Thoracic aorta (tissue), 2 donors: Measurements from ENCODE around the gene NDST4. TPM values are rescaled to one million over a fixed set of nuclear protein-coding genes. Genes with fewer than 3 reads are reported as not detected.
"Not testable (repeated sequence)": the region's sequence is repeated elsewhere in the genome, so short reads cannot be mapped to it uniquely, and the experiment has no call there.

Experiments
- ATAC-seq: fragments of 150-250 bp; one replicate; pipeline ENCODE4 v1.8.0; 2017; ENCODE audit warnings: low read depth; ENCODE audit not compliant: insufficient number of reproducible peaks, low FRiP score
- DNase-seq: peaks from one replicate; pipeline ENCODE4 v3.0.0-alpha.2; 2020; ENCODE audit warnings: low spot score
- H3K27ac ChIP-seq, 2 donors: fragments of 200-600 bp; sonication (generic); 1 replicate in 1 of 2; 2 replicates in 1 of 2; pipeline ENCODE4 v1.5.1; 2016; ENCODE audit warnings: mild to moderate bottlenecking in 2 of 2, moderate library complexity in 2 of 2
- H3K27me3 ChIP-seq: fragments of 200-600 bp; sonication (generic); replicated peaks from 2 replicates; pipeline ENCODE4 v1.6.0; 2016; ENCODE audit warnings: mild to moderate bottlenecking; ENCODE audit not compliant: insufficient read depth
- H3K36me3 ChIP-seq: fragments of 200-600 bp; sonication (generic); one replicate; pipeline ENCODE4 v1.5.1; 2016
- H3K4me1 ChIP-seq, 2 donors: fragments of 200-600 bp; sonication (generic); 1 replicate in 1 of 2; 2 replicates in 1 of 2; pipeline versions ENCODE4 v1.5.1 to v1.6.0; 2016; ENCODE audit warnings: low read depth in 2 of 2, mild to moderate bottlenecking in 1 of 2; ENCODE audit not compliant: control insufficient read depth in 1 of 2
- H3K4me3 ChIP-seq: fragments of 200-600 bp; sonication (generic); 2 replicates; pipeline ENCODE4 v1.5.1; 2016; ENCODE audit warnings: mild to moderate bottlenecking
- H3K9me3 ChIP-seq: fragments of 200-600 bp; sonication (generic); 2 replicates; pipeline ENCODE4 v1.5.1; 2016
- total RNA-seq, 2 donors: library from RNA; depleted of rRNA; stranded (reverse); fragments of >200 nt; gene quantifications; one replicate each; pipeline versions ENCODE4 v1.1.0 to v1.2.3, GENCODE V29; 2016
- TF ChIP-seq, protein P1 (sequence below): fragments of 200-600 bp; sonication (generic); IDR thresholded peaks from one replicate; pipeline ENCODE4 v1.5.1; 2019; ENCODE audit warnings: antibody characterized with exemption

Gene NDST4
- total RNA-seq, 2 donors from 2014 or later = not detected

DNA sequence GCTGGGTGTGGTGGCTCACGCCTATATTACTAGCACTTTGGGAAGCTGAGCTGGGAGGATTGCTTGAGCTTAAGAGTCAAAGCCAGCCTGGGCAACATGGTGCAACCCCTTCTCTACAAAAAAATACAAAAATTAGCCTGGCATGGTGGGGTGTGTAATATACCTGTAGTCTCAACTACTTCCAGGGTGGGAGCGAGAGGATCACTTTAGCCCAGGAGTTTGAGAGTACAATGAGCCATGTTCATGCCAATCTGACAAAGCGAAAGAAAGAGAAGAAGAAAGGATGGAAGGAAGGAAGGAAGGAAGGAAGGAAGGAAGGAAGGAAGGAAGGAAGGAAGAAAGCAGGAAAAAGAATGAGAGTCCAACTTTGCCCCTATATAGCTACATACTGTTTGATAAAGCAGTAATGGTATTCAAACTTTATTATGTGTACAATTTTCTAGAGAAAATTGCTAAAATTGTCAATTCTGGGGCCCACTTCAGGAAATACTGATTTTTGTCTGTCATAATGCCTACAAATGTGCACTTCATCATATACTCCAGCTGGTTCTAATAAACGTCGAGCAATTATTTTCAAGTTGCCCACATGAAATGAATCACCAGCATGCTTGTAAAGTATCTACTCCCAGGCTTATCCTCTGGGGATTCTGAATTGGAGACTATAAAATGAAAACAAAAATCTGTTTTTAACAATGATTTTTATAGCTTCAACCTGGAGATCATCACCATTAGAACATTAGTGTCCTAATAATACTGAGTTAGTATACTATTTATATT is 132.3 kb downstream of the NDST4 start:
- no peaks in the 10 kb centered on the region for H3K36me3 ChIP-seq
- H3K27me3 ChIP-seq = no peaks in the 10 kb centered on the region
- DNase-seq (no peak), ATAC-seq (no peak)
- no peak overlapping the region for H3K27ac ChIP-seq
- TF ChIP-seq, protein P1, sequence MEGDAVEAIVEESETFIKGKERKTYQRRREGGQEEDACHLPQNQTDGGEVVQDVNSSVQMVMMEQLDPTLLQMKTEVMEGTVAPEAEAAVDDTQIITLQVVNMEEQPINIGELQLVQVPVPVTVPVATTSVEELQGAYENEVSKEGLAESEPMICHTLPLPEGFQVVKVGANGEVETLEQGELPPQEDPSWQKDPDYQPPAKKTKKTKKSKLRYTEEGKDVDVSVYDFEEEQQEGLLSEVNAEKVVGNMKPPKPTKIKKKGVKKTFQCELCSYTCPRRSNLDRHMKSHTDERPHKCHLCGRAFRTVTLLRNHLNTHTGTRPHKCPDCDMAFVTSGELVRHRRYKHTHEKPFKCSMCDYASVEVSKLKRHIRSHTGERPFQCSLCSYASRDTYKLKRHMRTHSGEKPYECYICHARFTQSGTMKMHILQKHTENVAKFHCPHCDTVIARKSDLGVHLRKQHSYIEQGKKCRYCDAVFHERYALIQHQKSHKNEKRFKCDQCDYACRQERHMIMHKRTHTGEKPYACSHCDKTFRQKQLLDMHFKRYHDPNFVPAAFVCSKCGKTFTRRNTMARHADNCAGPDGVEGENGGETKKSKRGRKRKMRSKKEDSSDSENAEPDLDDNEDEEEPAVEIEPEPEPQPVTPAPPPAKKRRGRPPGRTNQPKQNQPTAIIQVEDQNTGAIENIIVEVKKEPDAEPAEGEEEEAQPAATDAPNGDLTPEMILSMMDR = no peak
- no peaks in the 10 kb centered on the region for H3K9me3 ChIP-seq
- no peak overlapping the region for H3K4me3 ChIP-seq
- H3K4me1 ChIP-seq = no peaks in the 10 kb centered on the region

DNA sequence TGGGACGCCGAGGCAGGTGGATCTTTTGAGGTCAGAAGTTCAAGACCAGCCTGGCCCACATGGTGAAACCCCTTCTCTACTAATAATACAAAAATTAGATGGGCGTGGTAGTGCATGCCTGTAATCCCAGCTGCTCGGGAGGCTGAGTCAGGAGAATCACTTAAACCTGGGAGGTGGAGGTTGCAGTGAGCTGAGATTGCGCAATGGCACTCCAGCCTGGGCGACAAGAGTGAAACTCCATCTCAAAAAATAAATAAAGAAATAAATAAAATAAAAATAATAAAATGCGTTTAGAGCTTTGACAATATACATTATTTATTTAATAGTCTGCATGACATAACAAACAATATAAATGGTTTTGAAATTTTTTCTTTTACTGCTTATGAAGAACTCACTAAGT is 133.0 kb downstream of the NDST4 start:
- H3K36me3 ChIP-seq, H3K27me3 ChIP-seq, H3K27ac ChIP-seq, H3K4me1 ChIP-seq, H3K9me3 ChIP-seq, H3K4me3 ChIP-seq, ATAC-seq, DNase-seq: not testable (repeated sequence)

DNA sequence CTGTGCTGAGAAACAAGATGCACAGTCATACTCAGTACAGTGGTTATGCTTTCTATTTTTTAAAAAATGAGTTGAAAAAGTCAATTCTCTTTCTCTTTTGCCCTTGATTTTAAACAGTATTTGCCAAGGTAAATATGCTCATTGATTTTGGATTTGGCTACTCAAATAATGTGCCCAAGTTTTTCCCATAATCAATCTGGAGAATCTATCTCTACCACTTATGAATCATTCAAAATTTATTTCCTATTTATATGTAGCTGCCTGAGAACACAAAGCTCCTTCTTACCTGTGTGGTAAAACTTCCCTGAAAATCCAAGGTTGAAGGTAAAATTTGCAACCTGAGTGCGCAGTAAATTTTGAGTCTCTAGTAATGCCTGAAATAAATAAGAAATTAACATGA is 136.5 kb downstream of the NDST4 start:
- no peak for ATAC-seq
- no peaks in the 10 kb centered on the region for H3K36me3 ChIP-seq
- TF ChIP-seq, protein P1 = no peak
- no peak overlapping the region for H3K27ac ChIP-seq
- no peaks in the 10 kb centered on the region for H3K4me1 ChIP-seq
- DNase-seq = no peak
- H3K4me3 ChIP-seq = no peak overlapping the region
- H3K27me3 ChIP-seq = no peaks in the 10 kb centered on the region
- no peaks in the 10 kb centered on the region for H3K9me3 ChIP-seq

DNA sequence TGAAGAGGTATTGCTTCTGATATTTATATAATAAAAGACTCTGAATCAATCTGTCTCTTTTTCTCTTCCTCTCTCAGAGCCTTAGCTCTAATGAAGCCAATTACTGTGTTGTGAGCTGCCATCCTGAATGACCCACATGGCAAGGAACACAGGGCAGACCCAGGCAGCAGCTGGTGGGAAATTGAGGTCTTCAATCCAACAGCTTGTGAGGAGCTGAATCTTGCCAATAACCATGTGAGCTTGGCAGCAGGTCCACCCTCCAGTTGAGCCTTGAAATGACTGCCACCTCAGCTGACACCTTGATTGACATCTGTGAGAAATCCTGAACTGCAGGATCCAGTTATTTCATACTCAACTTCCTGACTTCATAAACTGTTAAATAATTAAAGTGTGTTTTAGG is 149.4 kb downstream of the NDST4 start:
- Histone ChIP-seq H3K4me3 (no peak overlapping the region), H3K27ac (no peak overlapping the region), H3K9me3 (no peaks in the 10 kb centered on the region), H3K36me3 (no peaks in the 10 kb centered on the region), H3K27me3 (no peaks in the 10 kb centered on the region), H3K4me1 (no peaks in the 10 kb centered on the region)
- TF ChIP-seq, protein P1 = no peak
- ATAC-seq = no peak
- DNase-seq = no peak

DNA sequence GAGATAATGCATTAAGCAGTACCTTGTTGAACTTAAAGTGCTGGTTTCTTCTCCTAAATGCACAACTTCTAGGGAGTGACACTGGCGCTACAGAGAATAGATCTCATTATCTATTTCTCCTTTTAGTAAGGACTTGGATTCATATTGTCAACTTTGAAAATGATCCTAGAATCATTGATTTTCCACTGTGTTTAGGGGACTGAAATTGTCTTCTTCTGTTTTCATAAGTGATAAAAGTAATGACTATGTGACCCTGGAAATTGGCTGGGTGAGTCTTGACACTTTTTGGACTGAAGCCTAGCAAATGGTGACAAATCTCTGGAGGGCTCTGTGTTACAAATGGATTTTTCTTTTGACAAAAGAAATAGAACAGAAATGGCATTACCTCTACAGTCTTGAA is 167.8 kb downstream of the NDST4 start:
- Histone ChIP-seq H3K36me3 (no peaks in the 10 kb centered on the region), H3K9me3 (no peaks in the 10 kb centered on the region), H3K27me3 (no peaks in the 10 kb centered on the region), H3K27ac (no peak overlapping the region), H3K4me1 (no peaks in the 10 kb centered on the region), H3K4me3 (no peak overlapping the region)
- no peak for ATAC-seq
- TF ChIP-seq, protein P1 = no peak
- DNase-seq = no peak

DNA sequence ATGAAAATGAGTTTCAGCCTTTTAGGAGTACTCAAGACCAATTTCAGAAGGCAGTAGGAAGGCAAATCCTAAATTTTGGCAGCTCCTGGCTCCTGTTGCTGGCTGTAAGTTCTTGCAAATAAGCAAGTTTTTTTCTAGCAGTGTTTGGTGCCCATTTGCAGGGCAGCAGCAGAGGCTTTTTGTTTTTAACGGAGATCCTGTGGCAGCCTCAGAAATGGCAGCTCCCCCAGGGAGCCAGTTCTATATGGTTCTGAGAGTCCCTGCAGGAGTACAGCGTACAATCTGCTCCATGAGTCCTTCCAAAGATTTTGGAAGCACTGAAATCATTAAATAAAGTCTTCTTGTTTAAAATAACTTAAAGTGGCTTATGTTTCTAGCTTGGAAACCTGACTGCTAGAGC is 171.9 kb downstream of the NDST4 start:
- ATAC-seq = no peak
- no peaks in the 10 kb centered on the region for H3K9me3 ChIP-seq
- TF ChIP-seq, protein P1 = no peak

More for the DNA sequence above, 171.9 kb downstream of the NDST4 start:
- H3K4me1 ChIP-seq = no peaks in the 10 kb centered on the region
- no peak for DNase-seq
- H3K27me3 ChIP-seq = no peaks in the 10 kb centered on the region
- no peak overlapping the region for H3K4me3 ChIP-seq
- H3K27ac ChIP-seq = no peak overlapping the region
- no peaks in the 10 kb centered on the region for H3K36me3 ChIP-seq
